HG02678 (cell line): ENCODE data around the gene NDOR1.

ENCODE experiments used
- ATAC-seq: cut with Tn5 transposase; IDR thresholded peaks from one replicate; pipeline ENCODE4 v1.9.1; 2021; ENCODE audit warnings: mild to moderate bottlenecking, moderate library complexity; ENCODE audit not compliant: unreplicated experiment

NDOR1 gene

GRCh38 chr9:137205126-137206069 lies at the start of gene NDOR1, which contains the start of gene TMEM203:
TSS of gene NDOR1 (plus strand) at chr9:137205700. CDS start at chr9:137205778, 78 bp downstream.
TSS of gene TMEM203 (minus strand) at chr9:137205648. CDS start at chr9:137205414, 234 bp downstream.
- no peak for ATAC-seq

GRCh38 chr9:137156567-137157375 lies 48.7 kb upstream of the NDOR1 start:
- ATAC-seq = no peak

GRCh38 chr9:137157618-137158415 lies 47.7 kb upstream of the NDOR1 start:
- no peak for ATAC-seq

GRCh38 chr9:137158625-137159024 lies 46.9 kb upstream of the NDOR1 start:
- no peak for ATAC-seq

GRCh38 chr9:137159105-137160053 lies 46.1 kb upstream of the NDOR1 start:
- ATAC-seq = no peak

GRCh38 chr9:137160054-137160425 lies 45.5 kb upstream of the NDOR1 start:
- no peak for ATAC-seq

GRCh38 chr9:137160716-137161557 lies 44.6 kb upstream of the NDOR1 start:
- no peak for ATAC-seq

- no peak for ATAC-seq
Measured at GRCh38 chr9:137161558-137162486, 43.7 kb upstream of the NDOR1 start.

GRCh38 chr9:137162505-137163364 lies 42.8 kb upstream of the NDOR1 start:
- ATAC-seq = no peak

GRCh38 chr9:137163365-137163715 lies 42.2 kb upstream of the NDOR1 start:
- ATAC-seq = no peak

GRCh38 chr9:137163805-137164204 lies 41.7 kb upstream of the NDOR1 start:
- ATAC-seq = no peak

- no peak for ATAC-seq
Measured at GRCh38 chr9:137164370-137165249, 40.9 kb upstream of the NDOR1 start.

GRCh38 chr9:137165250-137165836 lies 40.2 kb upstream of the NDOR1 start:
- no peak for ATAC-seq

GRCh38 chr9:137166380-137167229 lies 38.9 kb upstream of the NDOR1 start:
- ATAC-seq = no peak
